Measurements from ENCODE around the gene RWDD2A.
A peak's percentile ranks its signal among the peaks of the same experiment; 100 is the strongest.
"Not testable (repeated sequence)": the region's sequence is repeated elsewhere in the genome, so short reads cannot be mapped to it uniquely, and the experiment has no call there.

The RWDD2A gene

GRCh38 chr6:83192871-83193746 lies at the start of gene RWDD2A, which contains the start of gene PGM3:
Gene RWDD2A, plus strand, starts transcription at chr6:83193357. Its CDS starts 1,095 bp downstream, at chr6:83194452.
Gene PGM3, minus strand, starts transcription at chr6:83193265. Its CDS starts 2,253 bp downstream, at chr6:83191012.
- peak; percentile 71 to 84 for DNase-seq (ENCODE audit: low read depth in 1 of 2, low spot score in 1 of 2)

- DNase-seq (ENCODE audit: low read depth in 1 of 2, low spot score in 1 of 2) = no peak
These were observed 42.0 kb upstream of the RWDD2A start for GRCh38 chr6:83151114-83151513.

- DNase-seq (ENCODE audit: low read depth in 1 of 2, low spot score in 1 of 2) = no peak
These were observed 40.2 kb upstream of the RWDD2A start for GRCh38 chr6:83152913-83153312.

- no peak for DNase-seq (ENCODE audit: low read depth in 1 of 2, low spot score in 1 of 2)
These were observed 39.2 kb upstream of the RWDD2A start for GRCh38 chr6:83153883-83154521.

GRCh38 chr6:83155794-83156193 lies 37.4 kb upstream of the RWDD2A start:
- DNase-seq (ENCODE audit: low read depth in 1 of 2, low spot score in 1 of 2) = no peak

- no peak for DNase-seq (ENCODE audit: low read depth in 1 of 2, low spot score in 1 of 2)
These were observed 33.0 kb upstream of the RWDD2A start for GRCh38 chr6:83160167-83160566.

GRCh38 chr6:83167726-83168278 lies 25.4 kb upstream of the RWDD2A start:
- no peak for DNase-seq (ENCODE audit: low read depth in 1 of 2, low spot score in 1 of 2)

- DNase-seq (ENCODE audit: low read depth in 1 of 2, low spot score in 1 of 2) = no peak
These were observed 24.6 kb upstream of the RWDD2A start for GRCh38 chr6:83168556-83168955.

- no peak for DNase-seq (ENCODE audit: low read depth in 1 of 2, low spot score in 1 of 2)
These were observed 24.1 kb upstream of the RWDD2A start for GRCh38 chr6:83169106-83169505.

- DNase-seq (ENCODE audit: low read depth in 1 of 2, low spot score in 1 of 2) = no peak
These were observed 23.6 kb upstream of the RWDD2A start for GRCh38 chr6:83169511-83169910.

GRCh38 chr6:83176246-83176645 lies 16.9 kb upstream of the RWDD2A start:
- DNase-seq (ENCODE audit: low read depth in 1 of 2, low spot score in 1 of 2) = no peak

GRCh38 chr6:83180426-83180950 lies 12.7 kb upstream of the RWDD2A start:
- DNase-seq (ENCODE audit: low read depth in 1 of 2, low spot score in 1 of 2) = no peak

- DNase-seq (ENCODE audit: low read depth in 1 of 2, low spot score in 1 of 2) = no peak
These were observed 11.0 kb upstream of the RWDD2A start for GRCh38 chr6:83182114-83182513.

GRCh38 chr6:83183082-83183828 lies 9.9 kb upstream of the RWDD2A start:
- no peak for DNase-seq (ENCODE audit: low read depth in 1 of 2, low spot score in 1 of 2)

GRCh38 chr6:83185096-83185495 lies 8.1 kb upstream of the RWDD2A start:
- no peak for DNase-seq (ENCODE audit: low read depth in 1 of 2, low spot score in 1 of 2)

- no peak for DNase-seq (ENCODE audit: low read depth in 1 of 2, low spot score in 1 of 2)
These were observed 4.7 kb upstream of the RWDD2A start for GRCh38 chr6:83188501-83188900.

- DNase-seq (ENCODE audit: low read depth in 1 of 2, low spot score in 1 of 2) = no peak
These were observed 2.5 kb upstream of the RWDD2A start for GRCh38 chr6:83190626-83191025.

- not testable (repeated sequence) for DNase-seq (ENCODE audit: low read depth in 1 of 2, low spot score in 1 of 2)
These were observed 1.2 kb upstream of the RWDD2A start for GRCh38 chr6:83191974-83192373.

GRCh38 chr6:83192456-83192855 lies 701 bp upstream of the RWDD2A start:
- no peak for DNase-seq (ENCODE audit: low read depth in 1 of 2, low spot score in 1 of 2)

- peak in 1 of 2 donors; percentile 6 for DNase-seq (ENCODE audit: low read depth in 1 of 2, low spot score in 1 of 2)
These were observed 800 bp downstream of the RWDD2A start for GRCh38 chr6:83193747-83194566.

Measured in activated T-helper 1 cell treated with anti-CD3 and anti-CD28 coated beads, Interleukin-2, amount 50 U/mL, for 16 hours (primary cell).